H1 (cell line): ENCODE data around the gene CHMP6. TPM values are rescaled to one million over a fixed set of nuclear protein-coding genes. Genes with fewer than 3 reads are reported as not detected.

Experiments used
- CTCF ChIA-PET: fragments of 300-600 bp; sonication (Branson Sonifier 250); formaldehyde crosslinking; loops from one replicate; lab custom pipeline; 2021; ENCODE audit not compliant: partially characterized antibody; lab: Charles Lee
- POLR2A ChIA-PET: fragments of 300-600 bp; sonication (Branson Sonifier 250); formaldehyde crosslinking; loops from one replicate; lab custom pipeline; 2021; ENCODE audit warnings: inconsistent platforms; ENCODE audit not compliant: partially characterized antibody; lab: Charles Lee
- DNase-seq, 2 experiments: peaks; one replicate each; pipeline versions ENCODE4 v3.0.0 to v3.0.0-alpha.2; 2010 to 2022; ENCODE audit warnings: low spot score in 2 of 2, low read depth in 1 of 2, mixed read lengths in 1 of 2
- FAIRE-seq: peaks from 2 replicates; lab custom pipeline; 2011; peaks lifted over from hg19 to GRCh38; lab: Jason Lieb, UNC
- H2AFZ ChIP-seq: 2 replicates; pipeline ENCODE4 v1.8.1; 2012; ENCODE audit warnings: low read length, inconsistent platforms
- H2AK5ac ChIP-seq: 2 replicates; pipeline ENCODE4 v1.6.1; 2013; ENCODE audit warnings: low read depth, low read length
- H2BK120ac ChIP-seq: replicated peaks from 2 replicates; pipeline ENCODE3; 2013; ENCODE audit warnings: low read depth, low read length, inconsistent platforms
- H2BK12ac ChIP-seq: 2 replicates; pipeline ENCODE4 v1.6.1; 2013; ENCODE audit warnings: low read depth, low read length
- H2BK15ac ChIP-seq: 2 replicates; pipeline ENCODE4 v1.6.1; 2013; ENCODE audit warnings: low read length
- H2BK20ac ChIP-seq: 2 replicates; pipeline ENCODE4 v1.6.1; 2013; ENCODE audit warnings: low read length
- H2BK5ac ChIP-seq: 2 replicates; pipeline ENCODE4 v1.6.1; 2013; ENCODE audit warnings: low read depth, low read length
- H3K14ac ChIP-seq: 2 replicates; pipeline ENCODE4 v1.6.1; 2013; ENCODE audit warnings: inconsistent platforms; ENCODE audit not compliant: insufficient read length
- H3K18ac ChIP-seq: 2 replicates; pipeline ENCODE4 v1.6.1; 2013; ENCODE audit warnings: low read length; ENCODE audit errors: extremely low read depth
- H3K23ac ChIP-seq: 2 replicates; pipeline ENCODE4 v1.6.1; 2013; ENCODE audit warnings: inconsistent platforms; ENCODE audit not compliant: insufficient read length
- H3K23me2 ChIP-seq: 2 replicates; pipeline ENCODE4 v1.6.1; 2013; ENCODE audit warnings: low read depth, low read length
- H3K27ac ChIP-seq: 2 replicates; pipeline ENCODE4 v1.6.1; 2011; ENCODE audit warnings: low read depth, low read length, inconsistent platforms
- H3K27me3 ChIP-seq, 4 experiments: replicated peaks in 1 of 4; 1 replicate in 1 of 4; 2 replicates in 3 of 4; pipeline versions ENCODE4 v1.6.1 to v1.8.1; 2011 to 2013; ENCODE audit warnings: low read length in 3 of 4, mild to moderate bottlenecking in 3 of 4, inconsistent platforms in 2 of 4, mixed read lengths in 2 of 4, moderate library complexity in 1 of 4; ENCODE audit not compliant: control insufficient read depth in 3 of 4, insufficient read depth in 3 of 4; ENCODE audit errors: extremely low read depth in 1 of 4
- H3K36me3 ChIP-seq, 4 experiments: 2 replicates each; pipeline versions ENCODE4 v1.6.1 to v1.8.1; 2011 to 2013; ENCODE audit warnings: mild to moderate bottlenecking in 4 of 4, low read length in 3 of 4, moderate library complexity in 2 of 4, control low read depth in 1 of 4, inconsistent platforms in 1 of 4; ENCODE audit not compliant: insufficient read depth in 4 of 4, control insufficient read depth in 2 of 4
- H3K4ac ChIP-seq: replicated peaks from 2 replicates; pipeline ENCODE3; 2013; ENCODE audit warnings: low read length, low read depth, mixed read lengths, inconsistent platforms; ENCODE audit not compliant: insufficient read length
- H3K4me1 ChIP-seq, 4 experiments: replicated peaks in 1 of 4; 1 replicate in 1 of 4; 2 replicates in 3 of 4; pipeline versions ENCODE4 v1.6.1 to v1.8.1; 2011 to 2013; ENCODE audit warnings: low read length in 3 of 4, inconsistent platforms in 2 of 4, mixed read lengths in 1 of 4; ENCODE audit not compliant: insufficient read depth in 4 of 4, control insufficient read depth in 3 of 4
- H3K4me2 ChIP-seq, 2 experiments: 2 replicates each; pipeline versions ENCODE4 v1.6.1 to v1.8.1; 2011 to 2013; ENCODE audit warnings: low read depth in 2 of 2, low read length in 2 of 2, control low read depth in 1 of 2, inconsistent platforms in 1 of 2, mild to moderate bottlenecking in 1 of 2; ENCODE audit not compliant: insufficient read depth in 1 of 2
- H3K4me3 ChIP-seq, 4 experiments: fragments of 200-600, 300-600 bp in 1 of 4; sonication (generic), shearing (Covaris generic), sonication (Bioruptor Twin) in 1 of 4; 2 replicates each; pipeline versions ENCODE4 v1.5.1 to v1.8.1; 2011 to 2016; ENCODE audit warnings: low read length in 4 of 4, low read depth in 3 of 4, control low read depth in 2 of 4, inconsistent platforms in 2 of 4, mild to moderate bottlenecking in 2 of 4, mixed read lengths in 1 of 4, moderate library complexity in 1 of 4; ENCODE audit not compliant: insufficient read depth in 2 of 4; ENCODE audit errors: extremely low read depth in 1 of 4
- H3K56ac ChIP-seq: replicated peaks from 2 replicates; pipeline ENCODE3; 2013; ENCODE audit warnings: low read depth, mild to moderate bottlenecking, mixed read lengths, low read length, inconsistent platforms; ENCODE audit not compliant: insufficient read length
- H3K79me1 ChIP-seq: 2 replicates; pipeline ENCODE4 v1.6.1; 2013; ENCODE audit warnings: low read depth, low read length, control low read depth
- H3K79me2 ChIP-seq, 2 experiments: 2 replicates each; pipeline versions ENCODE4 v1.6.1 to v1.8.1; 2012 to 2013; ENCODE audit warnings: low read length in 2 of 2, mild to moderate bottlenecking in 2 of 2, inconsistent platforms in 1 of 2; ENCODE audit not compliant: insufficient read depth in 2 of 2, control insufficient read depth in 1 of 2
- H3K9ac ChIP-seq, 4 experiments: replicated peaks in 1 of 4; 1 replicate in 1 of 4; 2 replicates in 3 of 4; pipeline versions ENCODE4 v1.6.1 to v1.8.1; 2011 to 2013; ENCODE audit warnings: low read depth in 3 of 4, low read length in 3 of 4, control low read depth in 2 of 4, mild to moderate bottlenecking in 2 of 4, moderate library complexity in 2 of 4, inconsistent platforms in 1 of 4; ENCODE audit errors: extremely low read depth in 1 of 4
- H3K9me3 ChIP-seq, 2 experiments: 2 replicates each; pipeline versions ENCODE4 v1.6.1 to v1.8.1; 2012 to 2013; ENCODE audit warnings: mild to moderate bottlenecking in 2 of 2, moderate library complexity in 2 of 2, control low read depth in 1 of 2, inconsistent platforms in 1 of 2, low read depth in 1 of 2, low read length in 1 of 2, mixed read lengths in 1 of 2; ENCODE audit not compliant: insufficient read depth in 2 of 2
- H4K20me1 ChIP-seq, 2 experiments: replicated peaks in 1 of 2; 2 replicates each; pipeline versions ENCODE3 to v1.8.1; 2011 to 2013; ENCODE audit warnings: inconsistent platforms in 2 of 2, low read length in 2 of 2, mild to moderate bottlenecking in 1 of 2; ENCODE audit not compliant: insufficient read depth in 2 of 2, control insufficient read depth in 1 of 2
- H4K5ac ChIP-seq: 2 replicates; pipeline ENCODE4 v1.6.1; 2013; ENCODE audit warnings: low read length, low read depth, mixed read lengths, inconsistent platforms; ENCODE audit not compliant: insufficient read length
- H4K8ac ChIP-seq: 2 replicates; pipeline ENCODE4 v1.8.0; 2013; ENCODE audit warnings: mild to moderate bottlenecking, moderate library complexity, low read length, inconsistent platforms; ENCODE audit not compliant: insufficient read depth; ENCODE audit errors: extremely low read depth
- H4K91ac ChIP-seq: replicated peaks from 2 replicates; pipeline ENCODE3; 2013; ENCODE audit warnings: low read length, mixed read lengths, inconsistent platforms; ENCODE audit not compliant: insufficient read length
- CHD2 ChIP-seq: IDR thresholded peaks from 2 replicates; pipeline ENCODE4 v1.6.1; 2012; ENCODE audit warnings: low read length, improper control_type of control experiment
- CREB1 ChIP-seq: IDR thresholded peaks from 2 replicates; pipeline ENCODE4 v1.6.1; 2012; ENCODE audit warnings: inconsistent platforms
- HDAC2 ChIP-seq, 2 experiments: fragments of 300-600 bp in 1 of 2; sonication (generic) in 1 of 2; IDR thresholded peaks; 2 replicates each; pipeline ENCODE4 v1.6.1; 2011 to 2012; ENCODE audit warnings: low read depth in 2 of 2, low read length in 2 of 2, mild to moderate bottlenecking in 2 of 2, moderate library complexity in 2 of 2, borderline replicate concordance in 1 of 2, inconsistent platforms in 1 of 2
- RNF2 ChIP-seq: fragments of 200-900, 300-1000 bp; sonication (generic); IDR thresholded peaks from 2 replicates; pipeline ENCODE4 v1.7.1; 2016; ENCODE audit warnings: borderline replicate concordance, low read depth, mild to moderate bottlenecking, antibody characterized with exemption, low read length; ENCODE audit not compliant: poor library complexity, severe bottlenecking; ENCODE audit errors: missing control alignments
- TEAD4 ChIP-seq: IDR thresholded peaks from 2 replicates; pipeline ENCODE4 v1.6.1; 2012; ENCODE audit warnings: low read depth, low read length, inconsistent platforms, mixed read lengths
- WGBS, 2 experiments: shearing (Covaris generic) in 1 of 2; methylation state at CpG; one replicate each; pipeline versions ENCODE4 v1.1.6 to v1.1.7; 2013 to 2015; ENCODE audit warnings: low lambda C conversion rate in 2 of 2, mixed read lengths in 2 of 2, inconsistent platforms in 1 of 2, low coverage in 1 of 2, missing lambda C conversion rate in 1 of 2; ENCODE audit not compliant: insufficient replicate concordance in 2 of 2, insufficient coverage in 1 of 2, insufficient read length in 1 of 2; ENCODE audit errors: extremely low coverage in 1 of 2, missing lambda C conversion rate in 1 of 2; 5-methylcytosine and 5-hydroxymethylcytosine counted together
- polyA plus RNA-seq, 7 experiments: library from polyadenylated mRNA; depleted of rRNA in 3 of 7; stranded (reverse) in 5 of 7; unstranded in 2 of 7; fragments of >200 nt in 5 of 7; fragments of 200-250 nt in 2 of 7; gene quantifications; 1 replicate in 5 of 7; 2 replicates in 1 of 7; 4 replicates in 1 of 7; pipeline versions ENCODE4 v1.2.1 to v1.2.3, GENCODE V29; 2011 to 2013; ENCODE audit warnings: missing spikeins in 2 of 7, mixed read lengths in 2 of 7
- total RNA-seq: library from RNA; stranded (reverse); fragmentation: NEBNext Ultra II Directional; extraction: Animal tissue kit (Norgen Biotek cat#: 25700); gene quantifications from 2 replicates; pipeline ENCODE4 v1.2.1, GENCODE V29; 2021

The CHMP6 gene
- total and polyA plus RNA-seq, 2 of the 8 experiments (the other 6 are each of a cell fraction or from before 2014, with no cell fraction given): 15.7 to 24.3 TPM

DNA sequence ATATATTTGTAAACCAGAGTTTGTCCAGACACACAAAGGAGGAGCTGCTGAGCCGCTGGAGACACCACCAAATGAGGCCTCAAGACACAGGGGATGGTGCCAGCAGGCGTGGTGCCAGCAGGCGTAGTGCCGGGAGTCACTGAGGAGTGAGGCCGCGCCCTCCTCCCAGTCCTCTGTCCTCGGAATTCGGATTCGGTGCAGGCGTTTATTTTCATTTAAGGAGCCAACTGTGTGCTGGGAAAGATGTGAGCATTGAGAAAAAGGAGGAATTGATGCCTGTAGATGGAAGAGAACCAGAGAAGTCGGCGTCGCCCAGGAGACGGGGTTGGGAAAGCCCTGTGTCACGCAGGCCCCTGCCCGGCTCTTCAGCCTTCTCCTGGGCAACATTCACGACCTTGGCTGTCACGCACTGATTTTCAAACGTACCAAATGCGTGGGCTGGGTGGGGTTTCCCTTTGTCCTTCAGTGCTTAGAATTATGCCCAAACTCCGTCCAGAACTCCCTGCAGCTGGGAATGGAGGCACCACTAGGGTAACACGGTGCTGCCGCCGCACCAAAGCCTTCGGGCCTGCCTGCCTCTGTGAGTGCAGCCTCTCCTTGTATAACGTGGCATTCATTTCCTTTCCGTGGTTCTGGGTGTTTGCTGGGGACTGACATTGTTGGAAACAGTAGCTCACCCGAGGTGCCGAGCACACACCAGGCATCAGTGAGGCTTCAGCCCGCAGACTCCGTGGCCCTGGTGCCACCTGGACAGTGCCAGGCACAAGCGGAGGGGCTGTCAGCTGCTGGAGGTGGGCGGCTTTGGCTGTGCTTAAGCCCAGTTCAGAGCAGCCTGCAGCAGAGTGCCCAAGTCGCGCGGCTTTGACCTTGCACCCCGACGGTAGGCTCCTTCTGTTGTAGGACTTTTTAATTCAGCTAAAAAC is 49.0 kb upstream of the CHMP6 start:
- no peak overlapping the region for H3K14ac ChIP-seq
- no peaks in the 10 kb centered on the region for H3K9me3 ChIP-seq
- H3K79me2 ChIP-seq: no peaks in the 10 kb centered on the region
- H2BK120ac ChIP-seq: no peak overlapping the region
- WGBS, 2 experiments: 89% methylated on average over 38 of the region's 38 CpGs; no CpG with 5 or more reads in 1 of the 2 experiments
- no peaks in the 10 kb centered on the region; the same call in 1 of the 2 replicates for H3K79me1 ChIP-seq
- no peak overlapping the region for H3K18ac ChIP-seq
- no peak overlapping the region for H2BK20ac ChIP-seq
- no peaks in the 10 kb centered on the region for H3K27me3 ChIP-seq
- no peak overlapping the region for H2BK15ac ChIP-seq
- POLR2A ChIA-PET: no interaction called here
- H2BK12ac ChIP-seq: no peak overlapping the region
- DNase-seq: no peak
- no peaks in the 10 kb centered on the region; a peak in 3 of 8 replicates for H3K36me3 ChIP-seq
- H3K23me2 ChIP-seq: no peaks in the 10 kb centered on the region
- H2AFZ ChIP-seq: no peak overlapping the region
- no peak overlapping the region for H4K91ac ChIP-seq
- no peak overlapping the region for H3K56ac ChIP-seq
- FAIRE-seq: no peak
- H3K4me2 ChIP-seq: no peak overlapping the region
- no peak overlapping the region for H2AK5ac ChIP-seq
- no peaks in the 10 kb centered on the region for H3K4me1 ChIP-seq
- H3K27ac ChIP-seq: no peak overlapping the region
- no peak overlapping the region for H4K5ac ChIP-seq
- peaks cover 0 to 1% of the 10 kb centered on the region in 2 experiments for H4K20me1 ChIP-seq
- H3K23ac ChIP-seq: no peak overlapping the region
- CTCF ChIA-PET: interaction anchor here (0.7 to 1.6 kb wide), 4 partner anchors 17 to 115 kb away, joined by 3 to 7 read pairs (median 4); no protein-coding TSS in a partner anchor
- no peak overlapping the region for H3K9ac ChIP-seq
- no peak overlapping the region for H4K8ac ChIP-seq
- no peak overlapping the region for H2BK5ac ChIP-seq
- no peak overlapping the region for H3K4me3 ChIP-seq
- H3K4ac ChIP-seq: no peak overlapping the region
- TF ChIP-seq CREB1 (no peak), HDAC2 (IDR thresholded peaks at IDR 0.05; ENCODE audit: borderline replicate concordance in 1 of 2, low read depth in 2 of 2, low read length in 2 of 2) (no peak), RNF2 (no peak), TEAD4 (no peak), CHD2 (no peak)
